ES-I3 (cell line): ENCODE data around the gene DPYD.

ENCODE experiments used
- H3K36me3 ChIP-seq: 2 replicates; pipeline ENCODE4 v1.6.1; 2013; ENCODE audit warnings: mild to moderate bottlenecking, low read length, control low read depth, moderate library complexity; ENCODE audit not compliant: insufficient read depth
- H3K4me1 ChIP-seq: 2 replicates; pipeline ENCODE4 v1.6.1; 2013; ENCODE audit warnings: mild to moderate bottlenecking, control low read depth, low read length; ENCODE audit not compliant: insufficient read depth
- H3K9ac ChIP-seq: 2 replicates; pipeline ENCODE4 v1.6.1; 2013; ENCODE audit warnings: low read depth, mild to moderate bottlenecking, low read length, moderate library complexity
- H3K9me3 ChIP-seq: 2 replicates; pipeline ENCODE4 v1.6.1; 2013; ENCODE audit warnings: mild to moderate bottlenecking, low read length, moderate library complexity; ENCODE audit not compliant: control insufficient read depth, insufficient read depth

Gene DPYD

DNA sequence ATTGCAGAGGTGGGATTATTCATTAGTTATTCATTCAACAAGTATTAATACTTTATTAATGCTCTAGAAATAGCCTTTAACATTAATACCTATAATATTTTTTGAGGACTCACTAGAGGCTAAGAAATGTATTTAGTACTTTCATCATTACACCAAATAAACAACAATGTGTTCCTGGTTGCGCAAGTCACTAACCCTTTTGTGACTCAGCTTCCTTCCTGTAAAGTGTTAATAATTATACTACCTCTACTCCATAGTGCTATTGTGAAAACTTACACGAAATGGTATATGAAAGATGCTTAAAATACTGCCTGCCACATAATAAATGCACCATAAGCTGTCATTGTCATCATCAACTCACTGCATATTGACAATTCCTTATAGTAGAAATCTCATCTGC is 431.0 kb downstream of the DPYD start:
- no peaks in the 10 kb centered on the region for H3K36me3 ChIP-seq
- H3K9ac ChIP-seq: no peak overlapping the region
- no peaks in the 10 kb centered on the region for H3K4me1 ChIP-seq
- H3K9me3 ChIP-seq: no peaks in the 10 kb centered on the region

DNA sequence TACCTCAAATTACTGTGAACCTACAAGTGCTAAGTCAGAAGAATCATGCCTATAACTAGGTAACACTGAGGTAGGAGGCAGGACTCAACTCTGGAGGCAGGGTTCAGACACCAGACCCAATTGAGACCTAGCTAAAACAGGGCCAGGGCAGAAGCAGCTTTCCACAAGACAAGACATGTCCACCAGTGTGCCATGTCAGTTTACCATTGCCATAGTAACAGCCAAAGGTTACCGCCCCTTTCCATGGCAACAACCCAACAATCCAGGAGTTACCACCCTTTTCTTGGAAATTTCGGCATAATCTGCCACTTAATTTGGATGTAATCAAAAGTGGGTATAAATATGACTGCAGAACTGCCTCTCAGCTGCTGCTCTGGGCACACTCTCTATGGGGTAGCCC is 432.3 kb downstream of the DPYD start:
- H3K4me1 ChIP-seq: no peaks in the 10 kb centered on the region

DNA sequence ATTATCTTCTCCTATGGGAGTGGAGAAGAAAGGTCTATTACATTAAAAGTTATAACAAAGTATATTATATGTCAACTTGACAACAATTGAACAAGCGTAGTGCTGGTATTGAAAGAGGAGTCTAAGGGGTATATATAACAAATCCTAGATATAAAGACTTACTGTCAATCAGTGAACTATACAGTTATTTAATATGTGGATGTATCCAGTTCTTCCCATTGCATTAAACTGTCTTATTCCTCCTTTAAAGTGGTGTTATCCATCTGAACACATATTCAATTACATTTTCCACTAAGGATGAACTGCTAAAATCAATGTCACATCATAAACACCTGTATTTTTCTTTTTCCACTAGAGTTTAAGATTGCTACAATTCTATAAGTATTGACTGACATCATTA is 438.8 kb downstream of the DPYD start:
- no peaks in the 10 kb centered on the region for H3K4me1 ChIP-seq
- H3K9ac ChIP-seq: no peak overlapping the region
- H3K9me3 ChIP-seq: peaks cover 3% of the 10 kb centered on the region; the same call in 1 of the 2 replicates
- H3K36me3 ChIP-seq: no peaks in the 10 kb centered on the region

More for the DNA sequence above, 432.3 kb downstream of the DPYD start:
- Histone ChIP-seq H3K9ac (no peak overlapping the region), H3K9me3 (no peaks in the 10 kb centered on the region), H3K36me3 (no peaks in the 10 kb centered on the region)

DNA sequence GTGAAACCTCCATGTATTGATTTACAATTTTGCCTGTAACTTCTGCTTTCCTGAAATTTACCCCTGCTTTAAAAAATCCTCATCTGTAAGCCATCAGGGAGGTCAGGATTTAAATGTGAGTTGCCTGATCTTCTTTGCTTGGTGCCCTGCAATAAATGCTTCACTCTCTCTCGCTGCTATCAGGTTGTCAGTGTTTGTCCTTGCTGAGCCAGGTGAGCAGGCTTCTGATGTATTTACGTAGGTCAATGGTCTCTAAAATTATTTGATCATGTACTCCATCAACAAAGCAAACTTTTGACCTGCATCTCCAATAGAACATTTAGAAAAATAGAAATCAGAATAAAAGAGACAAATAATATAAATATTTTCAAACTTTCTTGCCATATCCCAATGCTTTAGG is 453.4 kb downstream of the DPYD start:
- Histone ChIP-seq H3K9ac (no peak overlapping the region), H3K9me3 (peaks cover 8% of the 10 kb centered on the region), H3K4me1 (no peaks in the 10 kb centered on the region), H3K36me3 (no peaks in the 10 kb centered on the region)

DNA sequence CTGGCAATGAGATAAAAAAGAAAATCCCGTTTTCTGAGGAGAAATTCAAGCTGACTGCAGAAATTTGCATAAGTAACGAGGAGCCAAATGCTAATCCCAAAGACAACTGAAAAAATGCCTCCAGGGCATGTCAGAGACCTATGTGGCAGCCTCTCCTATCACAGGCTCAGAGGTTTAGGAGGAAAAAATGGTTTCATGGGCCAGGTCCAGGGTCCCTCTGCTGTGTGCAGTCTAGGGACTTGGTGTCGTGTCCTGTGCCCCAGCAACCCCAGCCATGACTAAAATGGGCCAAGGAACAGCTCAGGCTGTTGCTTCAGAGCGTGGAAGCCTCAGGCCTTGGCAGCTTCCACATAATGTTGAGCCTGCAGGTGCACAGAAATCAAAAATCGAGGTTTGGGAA is 456.5 kb downstream of the DPYD start:
- no peak overlapping the region for H3K9ac ChIP-seq
- no peaks in the 10 kb centered on the region for H3K4me1 ChIP-seq
- peaks cover 8% of the 10 kb centered on the region for H3K9me3 ChIP-seq
- no peaks in the 10 kb centered on the region for H3K36me3 ChIP-seq

DNA sequence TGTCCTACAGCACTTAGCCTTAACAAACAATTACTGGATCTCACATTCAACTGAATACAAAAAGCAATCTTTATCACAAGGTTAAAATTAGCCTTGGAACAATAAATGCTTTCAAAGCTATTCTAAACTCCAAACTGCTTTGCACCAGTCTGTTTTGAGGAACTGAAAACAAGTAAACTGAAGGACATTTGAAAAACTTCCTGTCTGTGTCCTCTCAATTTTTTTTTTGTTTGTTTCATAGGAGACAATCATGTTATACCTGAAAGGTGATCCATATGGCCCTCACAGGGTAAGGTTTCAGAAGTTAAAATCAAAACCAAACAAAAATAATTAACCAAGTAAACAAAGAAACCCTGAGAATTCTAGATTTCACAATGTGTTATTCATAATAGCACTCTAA is 459.1 kb downstream of the DPYD start:
- Histone ChIP-seq H3K9ac (no peak overlapping the region), H3K36me3 (no peaks in the 10 kb centered on the region), H3K4me1 (no peaks in the 10 kb centered on the region), H3K9me3 (peaks cover 8% of the 10 kb centered on the region)

DNA sequence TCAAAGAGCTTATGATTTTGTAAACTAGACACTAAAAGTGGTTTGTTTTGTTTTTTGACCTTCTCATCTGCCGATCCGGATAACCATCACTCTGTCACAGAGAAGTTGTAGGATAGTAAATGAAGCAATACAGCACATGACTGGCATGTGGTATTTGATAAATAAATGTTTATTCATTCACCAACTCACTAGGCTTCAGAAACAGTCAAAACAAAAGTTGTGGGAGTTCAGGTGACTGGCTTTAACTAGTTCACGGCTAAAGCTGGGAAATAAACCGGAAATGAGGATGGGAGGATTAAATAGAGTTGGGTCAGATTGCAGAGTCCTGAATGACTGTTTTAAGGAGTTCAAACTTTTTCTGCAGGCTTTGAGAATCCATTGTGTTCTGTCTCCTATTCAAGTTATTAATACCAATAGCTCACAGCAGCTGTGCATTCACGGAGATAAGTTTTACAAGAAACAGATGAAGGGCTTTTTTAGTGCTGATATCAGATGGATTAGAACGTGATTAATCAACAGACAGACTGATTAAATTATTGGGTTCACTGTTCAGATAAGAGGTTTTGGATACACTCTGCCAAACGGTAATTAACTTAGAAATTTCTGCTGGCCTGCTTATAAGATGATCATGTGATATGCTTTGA is 463.3 kb downstream of the DPYD start:
- H3K36me3 ChIP-seq: no peaks in the 10 kb centered on the region
- no peaks in the 10 kb centered on the region for H3K4me1 ChIP-seq
- no peak overlapping the region for H3K9ac ChIP-seq
- H3K9me3 ChIP-seq: no peaks in the 10 kb centered on the region

DNA sequence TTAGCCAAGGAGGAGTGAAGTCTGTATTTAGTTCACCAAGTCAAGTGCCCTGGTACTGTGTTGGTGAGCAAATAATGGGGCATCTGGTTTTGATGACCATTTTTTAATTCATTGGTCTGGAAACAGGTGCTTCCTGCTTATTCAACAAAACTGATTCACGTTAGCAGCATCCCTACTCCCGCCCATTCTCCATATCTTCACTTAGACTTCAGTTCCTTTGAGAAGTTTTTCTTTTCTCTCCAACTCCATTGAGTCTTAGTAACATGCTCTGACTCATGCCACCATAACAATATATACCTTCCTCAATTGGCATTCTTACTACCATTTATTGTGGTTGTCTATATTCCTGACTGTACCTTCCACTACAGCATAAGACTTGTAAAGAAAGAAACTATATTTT is 468.9 kb downstream of the DPYD start:
- Histone ChIP-seq H3K9ac (no peak overlapping the region), H3K36me3 (no peaks in the 10 kb centered on the region), H3K4me1 (no peaks in the 10 kb centered on the region), H3K9me3 (no peaks in the 10 kb centered on the region)

DNA sequence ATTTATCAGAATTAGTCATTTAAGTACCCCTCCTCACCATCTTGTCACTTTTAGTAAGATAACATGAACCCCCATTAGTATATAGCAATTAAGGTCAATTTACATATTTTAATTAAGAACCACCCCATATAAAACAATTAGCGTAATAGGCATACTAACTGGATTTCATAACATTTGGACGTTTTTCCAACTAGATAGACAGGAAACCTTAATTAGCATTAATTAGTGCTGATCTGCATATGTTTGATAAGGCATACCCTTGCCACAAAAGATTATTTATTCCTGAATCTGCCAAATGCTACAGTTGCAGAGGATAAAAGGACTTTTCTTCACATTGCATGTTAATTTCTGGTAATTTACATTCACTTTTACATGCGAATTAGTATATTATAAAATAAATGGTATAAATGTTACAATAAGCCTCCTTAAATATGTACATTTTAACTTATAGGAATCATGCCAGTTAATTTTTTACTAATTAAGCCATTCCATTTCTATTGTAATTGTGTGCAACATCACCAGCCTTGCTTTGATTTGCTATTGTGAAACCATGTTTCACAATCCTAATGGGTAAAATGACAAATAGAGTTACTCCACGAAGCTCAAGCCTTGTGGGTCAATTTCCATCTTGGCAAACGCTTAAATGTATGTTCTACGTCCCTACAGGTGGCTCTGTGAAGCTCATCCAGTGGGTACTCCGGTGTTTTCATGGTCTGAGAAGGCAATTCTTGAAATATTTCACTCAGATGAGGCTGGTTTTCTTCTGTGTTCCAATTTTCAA is 469.6 kb downstream of the DPYD start:
- Histone ChIP-seq H3K9ac (no peak overlapping the region), H3K9me3 (no peaks in the 10 kb centered on the region), H3K36me3 (no peaks in the 10 kb centered on the region), H3K4me1 (no peaks in the 10 kb centered on the region)

DNA sequence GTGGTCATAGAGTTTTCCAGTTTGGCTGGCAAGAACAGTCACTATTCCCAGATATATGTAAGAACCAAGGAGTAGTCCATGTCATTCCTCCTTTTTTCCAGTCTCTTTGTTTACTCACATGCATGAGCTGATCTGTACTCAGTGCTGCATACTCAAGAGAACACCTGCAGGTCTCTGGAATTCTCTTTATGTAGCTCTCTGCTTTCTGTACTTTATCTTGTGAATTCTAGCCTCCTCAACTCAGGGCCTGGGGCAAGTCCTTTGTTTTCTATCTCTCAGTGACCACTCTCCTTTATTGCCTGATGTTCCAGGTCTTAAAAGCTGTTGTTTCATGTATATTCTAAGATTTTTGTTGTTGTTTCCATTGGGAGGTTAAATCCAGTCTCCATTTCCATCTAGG is 478.9 kb downstream of the DPYD start:
- H3K36me3 ChIP-seq: no peaks in the 10 kb centered on the region

DNA sequence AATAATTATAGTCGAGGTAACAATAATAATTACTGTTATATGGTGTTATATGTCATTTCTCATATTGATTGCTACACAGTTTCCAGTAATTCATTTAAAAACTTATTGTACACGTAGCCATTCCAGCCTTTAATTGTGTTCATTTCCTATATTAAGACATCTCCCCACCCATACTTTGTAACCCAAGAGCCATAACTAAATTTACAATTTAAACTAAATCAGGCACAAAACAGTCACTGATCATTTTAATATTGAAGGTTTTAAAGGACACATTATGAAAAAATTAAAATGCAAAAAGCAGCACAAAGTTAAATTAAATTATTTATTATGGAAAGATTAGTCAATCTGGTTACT is 487.0 kb downstream of the DPYD start:
- H3K36me3 ChIP-seq: no peaks in the 10 kb centered on the region

More for the DNA sequence above, 478.9 kb downstream of the DPYD start:
- Histone ChIP-seq H3K9me3 (no peaks in the 10 kb centered on the region), H3K9ac (no peak overlapping the region), H3K4me1 (peaks cover 7% of the 10 kb centered on the region; the same call in 1 of the 2 replicates)

DNA sequence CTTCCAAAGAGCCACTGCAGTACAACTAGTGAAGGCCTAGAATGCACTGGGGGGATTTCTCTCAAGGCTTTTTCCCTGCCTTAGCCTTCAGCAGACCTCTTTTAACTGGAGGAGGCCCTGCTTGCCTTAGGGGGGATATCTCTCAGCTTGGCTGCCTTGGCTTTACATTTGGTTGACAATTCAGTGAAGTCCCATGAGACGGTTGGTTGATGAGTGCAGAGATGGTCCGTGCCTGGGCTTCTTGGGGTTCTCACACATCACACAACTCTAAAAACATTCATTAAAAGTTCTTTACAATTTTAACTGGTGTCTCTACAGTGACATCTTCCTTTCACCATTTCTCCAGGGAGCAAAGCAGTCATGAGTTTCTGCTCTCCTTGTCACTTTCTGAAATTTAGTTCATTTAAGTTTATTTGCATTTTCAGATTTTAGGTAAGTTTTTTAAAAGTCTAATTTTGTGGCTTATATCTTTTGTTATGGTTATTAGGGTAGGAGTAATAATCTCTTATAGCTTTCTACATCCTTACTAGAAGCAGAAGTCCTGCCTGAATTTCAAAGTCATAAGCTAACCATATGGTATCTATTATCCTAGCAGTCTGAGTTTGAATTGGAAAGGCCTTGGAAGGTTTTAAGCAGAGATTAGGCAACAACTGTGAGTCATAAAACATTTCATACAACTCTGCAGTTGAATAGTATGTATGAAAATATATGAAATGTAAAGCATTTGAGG is 487.6 kb downstream of the DPYD start:
- Histone ChIP-seq H3K9me3 (no peaks in the 10 kb centered on the region), H3K36me3 (no peaks in the 10 kb centered on the region), H3K4me1 (no peaks in the 10 kb centered on the region), H3K9ac (no peak overlapping the region)

More for the DNA sequence above, 487.0 kb downstream of the DPYD start:
- no peaks in the 10 kb centered on the region for H3K4me1 ChIP-seq
- no peak overlapping the region for H3K9ac ChIP-seq
- no peaks in the 10 kb centered on the region for H3K9me3 ChIP-seq

DNA sequence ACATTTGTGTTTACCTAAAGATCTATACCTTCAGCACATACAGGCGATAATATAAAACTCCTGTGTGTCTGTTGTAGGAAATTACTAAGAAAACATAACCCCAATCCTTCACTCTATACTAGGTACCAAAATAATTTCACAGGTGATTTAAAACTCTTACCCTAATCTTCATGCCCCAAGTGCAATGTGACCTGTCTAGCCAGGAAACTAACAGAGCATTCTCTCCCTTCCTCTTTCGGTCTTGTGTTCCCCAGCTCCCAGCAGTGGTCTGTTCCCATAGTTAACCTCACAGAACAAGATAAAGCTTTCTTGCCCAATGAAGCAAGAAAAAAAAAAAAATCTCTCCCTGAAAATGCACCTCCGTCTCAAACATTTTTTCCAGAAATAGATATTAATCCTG is 493.5 kb downstream of the DPYD start:
- Histone ChIP-seq H3K4me1 (no peaks in the 10 kb centered on the region), H3K9ac (no peak overlapping the region), H3K36me3 (no peaks in the 10 kb centered on the region), H3K9me3 (no peaks in the 10 kb centered on the region)

DNA sequence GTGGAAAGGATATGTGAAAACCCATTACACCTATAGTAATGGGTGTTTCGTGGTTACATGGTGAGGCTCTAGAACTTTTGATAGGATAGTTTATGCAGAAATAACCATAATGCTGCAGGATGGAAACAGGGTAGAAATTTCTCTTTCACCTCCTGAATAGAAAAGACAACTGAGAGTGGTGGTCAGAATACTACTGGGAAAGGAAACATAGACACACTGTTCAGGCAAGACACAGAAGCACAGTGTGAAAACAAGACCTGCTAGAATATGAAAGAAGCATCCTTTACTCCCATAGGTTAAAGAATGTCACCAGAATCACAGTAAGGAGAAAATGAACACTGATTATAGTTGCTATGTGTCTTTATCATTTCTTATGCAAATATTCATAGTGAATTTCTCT is 496.6 kb downstream of the DPYD start:
- Histone ChIP-seq H3K9ac (no peak overlapping the region), H3K36me3 (no peaks in the 10 kb centered on the region), H3K4me1 (no peaks in the 10 kb centered on the region), H3K9me3 (no peaks in the 10 kb centered on the region)

DNA sequence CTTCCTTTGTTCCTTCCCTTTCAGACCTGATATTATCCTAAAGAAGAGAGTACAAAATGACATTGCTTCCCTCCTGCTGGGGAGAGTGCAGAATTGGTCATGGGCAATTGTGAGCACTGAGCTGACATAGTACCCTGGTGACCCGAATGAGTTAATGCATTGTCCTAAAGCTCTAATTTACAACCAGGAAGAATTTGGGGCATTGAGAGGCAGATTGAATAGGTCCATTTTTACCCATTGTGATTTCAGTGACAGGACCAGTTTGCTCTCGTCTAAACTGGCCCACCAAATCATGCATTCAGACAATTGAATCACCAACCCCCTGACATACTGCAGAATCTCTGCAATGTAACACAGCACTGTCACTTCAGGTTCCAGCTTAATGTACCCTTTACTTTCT is 497.4 kb downstream of the DPYD start:
- no peaks in the 10 kb centered on the region for H3K9me3 ChIP-seq
- no peaks in the 10 kb centered on the region for H3K4me1 ChIP-seq
- no peak overlapping the region; the same call in 1 of the 2 replicates for H3K9ac ChIP-seq
- H3K36me3 ChIP-seq: no peaks in the 10 kb centered on the region
